HG03558 (cell line): ENCODE data around the gene PPARA.

ENCODE experiments used
- ATAC-seq: cut with Tn5 transposase; IDR thresholded peaks from one replicate; pipeline ENCODE4 v1.9.1; 2021; ENCODE audit warnings: moderate number of reproducible peaks; ENCODE audit not compliant: unreplicated experiment; ENCODE audit errors: extremely low read depth

The PPARA gene

GRCh38 chr22:46286006-46286405, 135.7 kb downstream of the PPARA start:
- no peak for ATAC-seq

- ATAC-seq, result no peak
Observed at GRCh38 chr22:46286941-46287872, 136.9 kb downstream of the PPARA start.

GRCh38 chr22:46287873-46288751, 137.8 kb downstream of the PPARA start:
- ATAC-seq, result peak; percentile 65

- no peak for ATAC-seq
Observed at GRCh38 chr22:46288846-46289243, 138.5 kb downstream of the PPARA start.

- ATAC-seq, result no peak
Observed at GRCh38 chr22:46289244-46289891, 139.0 kb downstream of the PPARA start.

- ATAC-seq, result no peak
Observed at GRCh38 chr22:46290121-46290842, 140.0 kb downstream of the PPARA start.

GRCh38 chr22:46290843-46291785, 140.8 kb downstream of the PPARA start:
- no peak for ATAC-seq

GRCh38 chr22:46292173-46292572, 141.8 kb downstream of the PPARA start:
- no peak for ATAC-seq

GRCh38 chr22:46292732-46293131, 142.4 kb downstream of the PPARA start:
- ATAC-seq, result no peak
